Astrocyte of the cerebellum (primary cell): ENCODE data around the gene SEPHS1.

Source experiments
- DNase-seq: peaks from one replicate; pipeline ENCODE4 v3.0.0-alpha.2; 2011; ENCODE audit warnings: low read depth
- H3K4me3 ChIP-seq: 2 replicates; pipeline ENCODE4 v1.5.1; 2011; ENCODE audit warnings: mild to moderate bottlenecking, low read depth, low read length, moderate library complexity
- CTCF ChIP-seq: IDR thresholded peaks from 2 replicates; pipeline ENCODE4 v1.5.1; 2012; ENCODE audit warnings: low read length, low read depth, moderate library complexity, mild to moderate bottlenecking; ENCODE audit errors: missing control alignments
- in situ Hi-C: cut with HindIII; loops from 2 replicates; pipeline ENCODE4 v1.10.0; 2017; ENCODE audit warnings: low sequenced_read_pairs

The SEPHS1 gene

GRCh38 chr10:13348216-13349017 is at the start of gene SEPHS1:
TSS of gene SEPHS1 (minus strand) at chr10:13348293. CDS start at chr10:13344950, 3,343 bp downstream.
- no peak for DNase-seq
- in situ Hi-C loops, result no loop called here
- peak within 1 kb of the TSS; percentile 76 for H3K4me3 ChIP-seq
- TF ChIP-seq CTCF, result no peak

DNA sequence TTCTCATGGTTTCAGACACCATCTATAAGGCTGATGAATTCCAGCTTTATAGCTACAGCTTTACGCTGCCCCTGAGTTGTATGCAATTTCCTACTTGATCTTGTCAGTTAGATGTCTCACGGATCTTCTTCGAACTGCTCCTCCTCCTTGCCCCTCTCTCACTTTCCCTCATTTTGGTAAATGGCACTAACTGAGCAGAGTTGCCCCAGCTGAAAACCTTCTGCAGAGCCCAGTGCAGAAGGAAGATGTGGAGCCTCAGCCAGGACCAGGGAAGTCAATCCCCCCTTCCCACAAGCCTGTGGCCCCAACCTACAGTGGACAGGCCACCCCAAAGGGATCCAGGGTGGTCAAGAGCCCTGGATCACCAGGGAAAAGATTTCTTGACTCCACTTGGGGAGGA is 49.0 kb upstream of the SEPHS1 start:
- TF ChIP-seq CTCF, result no peak
- DNase-seq, result no peak
- no peak overlapping the region for H3K4me3 ChIP-seq
- in situ Hi-C loops, result no loop called here

GRCh38 chr10:13396369-13396768 is 48.3 kb upstream of the SEPHS1 start:
- in situ Hi-C loops, result no loop called here
- no peak for DNase-seq
- H3K4me3 ChIP-seq, result no peak overlapping the region
- TF ChIP-seq CTCF, result no peak

GRCh38 chr10:13395540-13395939 is 47.4 kb upstream of the SEPHS1 start:
- DNase-seq, result no peak
- no peak overlapping the region for H3K4me3 ChIP-seq
- in situ Hi-C loops, result no loop called here
- TF ChIP-seq CTCF, result no peak

DNA sequence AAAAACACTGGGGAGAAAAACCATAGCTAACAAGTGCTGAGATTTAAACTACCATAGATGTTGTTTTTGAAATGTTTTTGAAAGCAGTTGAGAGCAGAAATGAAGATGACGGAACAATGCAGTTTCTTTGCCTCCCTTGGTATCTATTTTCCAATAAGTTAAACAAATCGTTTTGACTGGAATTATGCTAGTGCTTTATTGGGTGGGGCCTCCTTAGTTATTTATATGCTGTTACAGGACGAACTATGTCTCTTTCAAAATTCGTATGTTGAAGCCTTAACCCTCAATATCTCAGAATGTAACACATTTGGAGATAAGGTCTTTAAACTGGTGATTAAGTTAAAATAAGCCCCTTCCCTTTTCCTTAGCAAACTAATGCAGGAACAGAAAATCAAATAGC is 45.5 kb upstream of the SEPHS1 start:
- no peak overlapping the region for H3K4me3 ChIP-seq
- DNase-seq, result no peak
- in situ Hi-C loops, result no loop called here
- no peak for TF ChIP-seq CTCF

DNA sequence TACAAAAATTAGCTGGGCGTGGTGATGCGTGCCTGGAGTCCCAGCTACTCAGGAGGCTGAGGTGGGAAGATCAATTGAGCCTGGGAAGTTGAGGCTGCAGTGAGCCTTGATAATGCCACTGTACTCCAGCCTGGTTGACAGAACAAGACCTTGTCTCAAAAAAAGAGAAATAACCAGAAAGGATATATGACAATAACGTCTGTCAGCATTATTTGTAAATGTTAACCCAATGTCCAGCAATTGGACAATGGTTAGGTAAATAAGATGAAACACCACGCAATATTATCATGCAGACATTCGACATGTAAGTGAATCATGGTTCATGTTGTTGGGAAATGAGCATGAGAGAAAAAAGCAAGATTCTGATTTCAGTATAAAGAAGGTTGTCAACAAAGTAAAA is 44.6 kb upstream of the SEPHS1 start:
- in situ Hi-C loops, result no loop called here
- H3K4me3 ChIP-seq, result no peak overlapping the region
- no peak for DNase-seq
- TF ChIP-seq CTCF, result no peak
